Measurements from ENCODE around the gene WDR1. TPM values are rescaled to one million over a fixed set of nuclear protein-coding genes. Genes with fewer than 3 reads are reported as not detected.
"Not testable (repeated sequence)": the region's sequence is repeated elsewhere in the genome, so short reads cannot be mapped to it uniquely, and the experiment has no call there.

WDR1 gene
- total RNA-seq, 1 donor from 2014 or later = 183 TPM

GRCh38 chr4:10139518-10139917 lies 22.9 kb upstream of the WDR1 start:
- ATAC-seq (ENCODE audit: poor library complexity) (no peak), DNase-seq (no peak)
- intact Hi-C loops (cut with DNase I) = no loop called here

- ATAC-seq (ENCODE audit: poor library complexity) (peak; percentile 52), DNase-seq (no peak)
- intact Hi-C loops (cut with DNase I) = no loop called here
Observed at GRCh38 chr4:10135260-10135659, 18.7 kb upstream of the WDR1 start.

- intact Hi-C loops (cut with DNase I) = no loop called here
- no peak for DNase-seq
- no peak for ATAC-seq (ENCODE audit: poor library complexity)
Observed at GRCh38 chr4:10134141-10134540, 17.5 kb upstream of the WDR1 start.

- DNase-seq = no peak
- intact Hi-C loops (cut with DNase I) = no loop called here
- no peak for ATAC-seq (ENCODE audit: poor library complexity)
Observed at GRCh38 chr4:10131202-10131601, 14.6 kb upstream of the WDR1 start.

GRCh38 chr4:10130178-10130888 lies 13.7 kb upstream of the WDR1 start:
- ATAC-seq (ENCODE audit: poor library complexity) (peak; percentile 64), DNase-seq (no peak)
- intact Hi-C loops (cut with DNase I) = no loop called here

GRCh38 chr4:10129196-10130177 lies 12.9 kb upstream of the WDR1 start:
- ATAC-seq (ENCODE audit: poor library complexity) (peak; percentile 53), DNase-seq (no peak)
- intact Hi-C loops (cut with DNase I) = no loop called here

GRCh38 chr4:10128761-10129160 lies 12.2 kb upstream of the WDR1 start:
- ATAC-seq (ENCODE audit: poor library complexity) (no peak), DNase-seq (no peak)
- intact Hi-C loops (cut with DNase I) = no loop called here

- ATAC-seq (ENCODE audit: poor library complexity); DNase-seq; intact Hi-C loops (cut with DNase I): not testable (repeated sequence)
Observed at GRCh38 chr4:10127531-10127930, 10.9 kb upstream of the WDR1 start.

GRCh38 chr4:10124167-10124930 lies 7.8 kb upstream of the WDR1 start:
- intact Hi-C loops (cut with DNase I) = no loop called here
- peak; percentile 5 for DNase-seq
- ATAC-seq (ENCODE audit: poor library complexity) = no peak

GRCh38 chr4:10123227-10124101 lies 6.9 kb upstream of the WDR1 start:
- ATAC-seq (ENCODE audit: poor library complexity) (no peak), DNase-seq (peak; percentile 46)
- intact Hi-C loops (cut with DNase I) = no loop called here

- no peak for ATAC-seq (ENCODE audit: poor library complexity)
- DNase-seq = no peak
- intact Hi-C loops (cut with DNase I) = no loop called here
Observed at GRCh38 chr4:10122236-10122932, 5.8 kb upstream of the WDR1 start.

GRCh38 chr4:10121568-10122208 lies 5.1 kb upstream of the WDR1 start:
- intact Hi-C loops (cut with DNase I) = no loop called here
- ATAC-seq (ENCODE audit: poor library complexity) = no peak

GRCh38 chr4:10120943-10121567 lies 4.5 kb upstream of the WDR1 start:
- intact Hi-C loops (cut with DNase I) = no loop called here
- peak; percentile 8 for DNase-seq
- ATAC-seq (ENCODE audit: poor library complexity) = no peak

More at GRCh38 chr4:10121568-10122208, 5.1 kb upstream of the WDR1 start:
- DNase-seq = no peak

- ATAC-seq (ENCODE audit: poor library complexity) = no peak
- DNase-seq = peak; percentile 25
- intact Hi-C loops (cut with DNase I) = no loop called here
Observed at GRCh38 chr4:10119773-10120172, 3.2 kb upstream of the WDR1 start.

GRCh38 chr4:10119278-10119677 lies 2.7 kb upstream of the WDR1 start:
- DNase-seq (no peak), ATAC-seq (ENCODE audit: poor library complexity) (no peak)
- intact Hi-C loops (cut with DNase I) = no loop called here

GRCh38 chr4:10118048-10119004 lies 1.7 kb upstream of the WDR1 start:
- ATAC-seq (ENCODE audit: poor library complexity) = no peak
- intact Hi-C loops (cut with DNase I) = no loop called here

More at GRCh38 chr4:10118048-10119004, 1.7 kb upstream of the WDR1 start:
- DNase-seq = peak; percentile 6

All from Right ventricle myocardium superior (tissue), 1 donor.